AG20443 (cell line): ENCODE measurements around the gene RBFOX2.
A peak's percentile ranks its signal among the peaks of the same experiment; 100 is the strongest.

Experiments
- DNase-seq: peaks from one replicate; pipeline ENCODE4 v3.0.0; 2012; ENCODE audit warnings: low spot score, mixed read lengths

RBFOX2 gene

DNA sequence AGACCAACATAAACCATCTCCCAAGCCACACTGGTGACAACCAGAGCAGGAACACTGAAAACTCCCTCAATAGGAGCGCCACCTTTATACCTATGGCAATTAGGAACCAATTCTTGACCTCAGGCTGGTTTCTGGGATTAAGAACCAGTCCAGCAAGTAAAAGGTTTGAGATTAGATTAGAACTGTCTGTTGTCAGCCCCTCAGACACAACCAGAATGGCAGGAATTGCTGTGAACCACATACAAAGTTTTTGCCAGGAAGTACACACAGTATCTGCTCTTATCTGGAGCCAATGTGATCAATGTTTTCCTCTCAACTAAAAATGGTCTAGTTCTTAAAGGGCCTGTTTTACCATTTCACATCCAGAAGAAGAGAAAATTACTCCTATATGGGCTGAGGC lies 55.2 kb downstream of the RBFOX2 start:
- no peak for DNase-seq

DNA sequence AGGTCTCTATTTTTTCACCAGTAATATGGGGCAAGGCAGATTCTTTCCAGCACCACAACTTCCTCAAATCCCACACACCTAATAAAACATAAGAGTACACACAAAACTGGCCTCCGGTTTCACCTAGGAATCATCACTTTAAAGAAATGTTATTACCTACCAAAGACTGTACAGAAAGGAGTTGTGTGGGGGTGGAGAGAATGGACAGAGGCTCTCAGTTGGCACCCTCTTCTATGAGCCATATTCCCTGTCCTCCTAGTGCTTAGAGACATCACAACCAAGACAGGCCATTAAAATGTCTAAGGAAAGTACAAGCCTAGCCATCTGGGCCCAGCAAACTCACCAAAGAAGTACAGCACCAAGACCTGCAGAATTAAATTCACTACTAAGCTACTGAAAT lies 56.1 kb downstream of the RBFOX2 start:
- no peak for DNase-seq

DNA sequence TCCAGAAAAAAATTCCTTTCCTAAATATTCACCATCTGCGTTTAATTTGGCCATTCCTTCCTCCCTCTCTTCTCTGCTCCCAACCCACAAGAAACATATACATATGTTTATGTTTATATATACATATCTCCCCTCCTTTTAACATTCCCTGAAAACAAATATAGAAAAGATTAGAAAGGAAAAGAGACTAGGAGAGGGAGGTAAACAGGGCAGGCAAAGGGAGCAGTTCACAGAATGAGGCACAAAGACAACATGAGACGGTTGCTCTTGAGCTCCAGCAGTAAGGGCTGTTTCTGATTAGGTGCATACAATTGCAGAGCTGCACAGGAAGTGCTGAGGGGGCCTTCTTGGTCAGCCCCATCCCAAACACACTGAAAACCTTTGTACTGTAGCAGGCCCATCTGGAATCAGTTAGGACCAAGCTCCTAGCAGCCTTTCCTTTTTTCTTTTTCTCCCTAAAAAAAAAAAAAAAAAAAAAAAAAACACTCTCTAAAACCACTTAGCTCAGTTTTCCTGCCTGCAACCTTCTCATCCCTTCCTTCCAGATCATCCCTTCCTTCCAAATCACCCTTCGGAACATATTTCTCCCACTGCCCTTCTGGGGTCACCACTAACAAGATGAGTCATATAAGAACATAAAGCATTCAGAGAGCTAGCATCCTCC lies 57.0 kb downstream of the RBFOX2 start:
- DNase-seq: peak; percentile 77

DNA sequence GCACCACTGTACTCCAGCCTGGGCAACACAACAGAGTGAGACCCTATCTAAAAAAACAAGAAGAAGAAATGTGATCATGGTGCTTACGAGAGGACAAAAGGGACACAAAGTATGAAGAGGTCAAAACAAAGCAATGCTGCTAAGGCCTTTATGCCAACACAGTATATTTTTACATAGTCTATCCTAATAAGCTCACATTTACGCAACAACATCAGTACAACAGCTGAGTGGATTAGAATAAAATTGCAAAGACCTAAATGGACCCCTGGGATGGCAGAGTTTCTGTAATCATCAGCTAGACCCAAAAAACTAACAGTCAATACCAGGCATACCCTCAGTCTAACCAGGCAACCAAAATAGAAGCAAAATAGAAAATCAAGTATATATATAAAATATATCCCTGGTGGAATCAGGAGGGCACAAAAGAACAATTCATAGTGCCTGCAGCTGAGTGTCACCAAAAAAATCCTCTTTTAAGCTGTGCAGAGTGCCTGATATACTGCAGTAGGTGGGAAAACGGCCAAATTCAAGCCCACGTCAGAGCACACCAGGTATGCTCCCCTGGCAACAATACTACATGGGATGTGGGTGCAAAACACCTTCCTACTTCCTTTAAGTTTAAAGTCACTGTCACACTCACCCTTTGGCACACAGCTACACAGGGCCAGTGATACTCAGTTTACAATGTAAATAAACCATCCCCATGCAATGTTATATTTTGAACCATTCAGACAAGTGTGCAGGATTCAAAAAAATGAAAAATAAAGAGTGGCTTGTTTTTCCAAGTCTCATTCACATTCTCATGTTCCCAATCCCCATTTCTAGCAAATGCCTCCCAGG lies 57.8 kb downstream of the RBFOX2 start:
- DNase-seq: no peak

DNA sequence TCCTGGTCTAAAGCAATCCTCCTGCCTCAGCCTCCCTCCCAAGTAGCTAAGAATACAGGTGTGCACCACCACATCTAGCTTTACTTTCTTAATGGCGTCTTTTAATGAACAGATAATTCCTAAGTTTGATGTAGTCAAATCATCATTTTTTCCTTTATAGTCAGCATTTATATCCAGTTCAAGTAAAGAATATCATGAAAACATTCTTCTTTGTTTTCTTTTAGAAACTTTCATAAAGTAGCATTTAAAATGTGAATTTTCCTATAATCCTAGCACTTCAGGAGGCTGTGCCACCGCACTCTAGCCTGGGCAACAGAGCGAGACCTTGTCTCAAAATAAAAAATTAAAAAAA lies 61.6 kb downstream of the RBFOX2 start:
- DNase-seq: no peak

DNA sequence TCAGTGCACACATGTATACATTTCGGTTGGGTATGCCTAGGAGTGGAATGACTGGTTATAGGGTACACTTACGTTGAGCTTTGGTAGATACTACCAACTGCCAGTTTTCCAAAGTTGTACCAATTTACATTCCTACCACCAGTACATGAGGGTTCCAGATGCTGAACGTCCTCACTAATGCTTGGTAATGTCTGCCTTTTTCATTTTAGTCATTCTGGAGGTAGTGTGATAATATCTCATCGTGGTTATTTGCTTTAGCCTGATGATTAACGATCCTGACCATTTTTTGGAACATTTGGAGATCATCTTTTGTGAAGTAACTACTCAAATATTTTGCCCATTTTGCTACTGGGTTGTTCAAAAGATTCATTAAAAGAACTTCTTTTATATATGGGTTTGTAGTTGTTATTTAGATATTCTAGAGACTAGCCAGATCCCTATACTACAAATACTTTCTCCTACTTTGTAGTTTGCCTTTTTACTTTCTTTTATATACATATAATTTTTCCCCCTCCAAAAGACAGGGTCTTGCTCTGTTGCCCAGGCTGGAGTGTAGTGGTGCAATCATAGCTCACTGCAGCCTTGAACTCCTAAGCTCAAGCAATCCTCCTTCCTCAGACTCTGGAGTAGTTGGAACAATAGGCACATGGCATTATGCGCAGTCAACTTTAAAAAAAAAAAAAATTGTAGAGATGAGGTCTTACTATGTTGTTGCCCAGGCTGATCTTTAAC lies 62.1 kb downstream of the RBFOX2 start:
- DNase-seq: peak; percentile 46

DNA sequence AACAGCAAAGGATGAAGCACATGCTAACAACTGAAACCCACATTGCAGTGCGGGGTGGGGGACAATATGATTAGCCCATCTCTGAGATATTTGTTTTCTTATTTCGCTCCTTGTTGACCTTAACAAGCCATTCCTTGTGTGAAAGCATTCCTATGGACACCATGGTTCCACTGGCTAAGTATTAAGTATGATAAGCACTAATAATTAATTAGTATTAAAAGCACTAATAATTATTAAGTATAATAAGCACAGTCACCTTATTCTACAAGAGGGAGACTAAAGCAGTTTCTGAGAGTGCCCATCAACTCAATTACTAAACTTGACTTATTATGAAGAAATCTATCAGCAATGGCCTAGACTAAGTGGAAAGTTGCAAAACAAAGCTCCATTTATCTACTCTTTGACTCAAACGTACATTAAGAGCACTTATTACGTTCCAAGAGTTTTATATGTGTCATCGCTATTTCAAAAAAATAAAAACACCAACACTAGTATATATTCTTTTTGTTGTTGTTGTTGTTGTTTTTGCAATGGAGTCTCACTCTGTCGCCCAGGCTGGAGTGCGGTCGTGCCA lies 65.3 kb downstream of the RBFOX2 start:
- DNase-seq: no peak

DNA sequence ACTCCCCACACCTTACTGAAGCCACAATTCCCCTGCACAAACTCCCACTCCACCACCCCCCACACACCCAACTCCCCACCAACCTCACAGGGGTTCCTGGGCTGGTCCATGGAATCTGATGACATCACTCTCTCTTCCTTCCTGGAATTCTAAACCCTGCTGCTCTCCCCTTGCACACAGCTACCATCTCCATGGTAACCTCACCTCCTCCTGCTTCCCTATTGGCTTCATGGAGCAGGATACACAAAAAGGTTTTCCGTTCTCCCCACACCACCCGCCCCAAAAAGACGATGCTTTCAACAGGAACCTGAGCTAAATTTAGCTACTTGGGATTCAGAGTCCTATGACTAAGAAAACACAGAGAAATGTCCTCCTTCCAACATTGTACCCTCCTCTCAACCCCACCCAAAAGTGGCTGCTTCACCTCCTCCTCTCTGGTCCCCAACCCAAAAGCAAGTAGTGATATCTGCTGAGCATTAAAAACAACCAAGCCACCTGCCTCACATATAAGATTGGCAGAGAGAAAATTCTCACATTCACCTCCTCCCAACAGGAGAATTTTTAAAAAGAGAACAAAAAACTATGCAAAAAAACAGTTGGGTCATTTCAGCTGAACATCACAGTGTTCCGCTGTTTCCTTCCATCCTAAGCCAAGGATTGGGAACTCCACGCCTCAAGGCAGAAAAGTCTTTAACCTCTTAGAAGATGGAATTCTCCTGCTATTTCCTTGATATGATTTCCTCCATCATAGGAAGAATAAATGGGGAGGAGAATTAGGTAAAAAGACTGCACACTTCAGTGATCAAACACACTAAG lies 66.9 kb downstream of the RBFOX2 start:
- peak; percentile 82 for DNase-seq

DNA sequence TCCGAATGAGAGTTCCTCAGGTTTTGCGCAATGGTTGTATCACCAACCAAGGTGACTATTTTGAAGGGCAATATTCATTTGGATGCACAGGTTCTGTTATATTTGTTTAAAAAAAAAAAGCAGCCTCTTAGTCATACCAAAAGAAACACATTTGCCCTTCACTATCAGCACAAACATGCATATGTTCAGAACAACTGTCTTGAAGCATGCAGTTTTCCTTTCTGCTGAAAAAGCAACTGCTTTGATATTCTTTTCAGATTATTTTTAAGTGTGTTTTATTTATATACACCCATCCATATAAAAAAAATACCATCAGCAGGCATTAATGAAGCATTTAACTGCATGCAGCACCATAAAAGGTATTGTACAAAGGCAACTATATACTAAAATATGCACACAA lies 67.8 kb downstream of the RBFOX2 start:
- no peak for DNase-seq

DNA sequence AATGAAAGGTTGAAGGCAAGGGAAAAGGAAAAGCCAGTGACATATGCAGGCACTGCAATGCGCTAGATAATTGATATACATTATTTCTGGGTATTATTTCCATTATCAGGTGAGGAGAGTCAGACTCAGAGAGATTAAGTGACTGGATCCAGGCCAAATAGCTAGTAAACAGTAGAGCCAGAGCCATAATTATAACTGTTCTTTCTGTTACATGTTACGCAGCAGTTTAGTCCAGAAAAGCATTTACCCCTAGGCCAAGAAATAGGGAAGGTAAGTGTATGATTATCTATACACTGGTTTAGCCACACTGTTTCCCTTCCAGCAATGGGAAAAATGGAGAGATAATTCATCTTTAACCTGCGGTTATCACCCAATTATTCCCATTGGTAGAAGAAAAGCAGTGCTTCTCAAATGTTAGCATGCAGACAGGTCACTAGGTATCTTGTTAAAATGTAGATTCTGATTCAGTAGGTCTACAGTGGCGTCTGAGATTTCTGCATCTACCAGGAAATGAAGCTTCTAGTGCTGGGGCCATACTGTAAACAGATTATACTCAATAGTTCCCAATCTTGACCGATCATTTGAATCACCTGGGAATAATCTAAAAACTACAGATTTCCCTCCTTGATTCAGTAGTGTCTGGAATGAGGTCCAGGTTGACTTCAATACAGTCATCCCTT lies 69.4 kb downstream of the RBFOX2 start:
- DNase-seq: no peak

DNA sequence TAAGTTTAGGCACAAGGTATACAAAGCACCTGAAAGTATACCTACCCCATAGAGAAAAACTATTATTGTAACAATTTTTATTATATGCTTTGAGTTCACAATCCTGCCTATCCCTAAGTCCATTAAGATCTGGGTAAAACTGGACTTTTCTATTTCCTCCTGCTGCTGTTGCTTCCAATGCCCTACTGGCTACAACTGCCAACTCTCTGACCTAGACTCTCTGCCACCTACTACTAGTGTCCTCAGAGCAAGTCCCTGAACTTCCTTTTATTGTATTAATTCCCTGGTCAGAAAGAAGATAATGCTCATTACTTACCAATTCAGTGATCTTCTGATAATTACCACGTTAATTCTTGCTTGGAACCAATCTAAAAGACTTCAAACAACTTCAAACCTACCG lies 70.3 kb downstream of the RBFOX2 start:
- no peak for DNase-seq

DNA sequence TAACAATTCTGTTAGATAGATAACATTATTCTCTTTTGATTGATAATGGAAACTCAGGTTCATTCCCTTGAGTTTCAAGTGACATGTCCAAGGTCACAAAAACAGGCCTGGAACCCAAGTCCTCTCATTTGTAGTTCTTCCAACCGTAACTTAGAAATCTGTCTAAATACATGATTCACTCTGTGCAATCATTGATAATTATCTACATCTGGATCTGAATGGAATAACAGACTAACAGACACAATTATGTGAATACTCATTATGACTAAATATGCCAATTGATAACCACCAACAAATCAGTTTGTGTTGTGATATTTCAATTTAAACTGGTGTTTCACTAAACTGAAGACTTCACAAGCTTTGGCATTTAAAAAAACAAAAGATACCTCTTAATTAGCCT lies 71.0 kb downstream of the RBFOX2 start:
- DNase-seq: no peak

DNA sequence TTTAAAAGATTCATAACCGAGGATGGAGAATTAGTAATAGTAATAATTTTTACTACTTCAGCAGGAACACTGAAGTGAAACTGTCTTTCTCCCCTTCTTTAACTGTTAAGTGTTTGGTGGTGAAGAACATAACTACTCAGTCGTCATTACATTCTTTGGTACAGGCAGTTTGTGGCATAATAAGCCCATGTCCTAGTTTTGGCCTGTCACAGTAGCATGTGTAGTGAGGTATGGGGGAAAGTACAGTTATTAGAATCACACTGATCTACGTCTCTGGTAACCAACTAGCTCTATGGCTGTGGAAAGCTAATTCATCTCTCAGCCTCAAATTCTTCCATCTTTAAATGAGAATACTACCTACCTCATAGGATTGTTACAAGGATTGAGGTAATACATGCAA lies 71.8 kb downstream of the RBFOX2 start:
- no peak for DNase-seq

DNA sequence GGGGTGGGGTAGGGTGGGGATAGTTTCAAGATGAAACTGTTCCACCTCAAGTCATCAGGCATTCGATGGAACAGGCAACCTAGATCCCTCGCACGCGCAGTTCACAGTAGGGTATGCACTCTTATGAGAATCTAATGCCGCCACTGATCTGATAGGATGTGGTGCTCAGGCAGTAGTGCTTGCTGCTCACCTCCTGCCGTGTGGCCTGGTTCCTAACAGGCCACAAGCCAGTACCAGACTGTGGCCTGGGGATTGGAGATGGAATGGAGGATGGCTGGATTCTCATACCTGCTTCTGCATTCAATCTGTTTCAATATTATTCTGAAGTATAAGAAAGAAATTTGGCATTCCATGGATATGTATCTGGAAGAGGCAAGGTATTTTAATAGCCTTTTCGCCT lies 73.1 kb downstream of the RBFOX2 start:
- DNase-seq: no peak

DNA sequence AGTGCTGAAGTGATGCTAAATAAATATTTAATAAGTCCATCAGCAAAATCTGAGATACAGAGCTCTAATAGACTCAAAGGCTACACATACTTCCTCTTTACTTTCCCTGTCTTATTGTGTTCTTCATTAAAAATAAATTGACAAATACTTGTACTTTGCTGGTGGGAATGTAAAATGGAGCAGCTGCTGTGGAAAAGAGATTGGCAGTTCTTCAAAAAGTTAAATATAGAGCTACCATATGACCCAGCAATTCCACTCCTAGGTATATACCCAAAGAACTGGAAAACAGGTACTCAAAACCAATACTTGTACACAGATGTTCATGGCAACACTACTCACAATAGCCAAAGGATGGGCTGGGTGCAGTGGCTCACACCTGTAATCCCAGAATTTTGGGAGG lies 76.0 kb downstream of the RBFOX2 start:
- no peak for DNase-seq

DNA sequence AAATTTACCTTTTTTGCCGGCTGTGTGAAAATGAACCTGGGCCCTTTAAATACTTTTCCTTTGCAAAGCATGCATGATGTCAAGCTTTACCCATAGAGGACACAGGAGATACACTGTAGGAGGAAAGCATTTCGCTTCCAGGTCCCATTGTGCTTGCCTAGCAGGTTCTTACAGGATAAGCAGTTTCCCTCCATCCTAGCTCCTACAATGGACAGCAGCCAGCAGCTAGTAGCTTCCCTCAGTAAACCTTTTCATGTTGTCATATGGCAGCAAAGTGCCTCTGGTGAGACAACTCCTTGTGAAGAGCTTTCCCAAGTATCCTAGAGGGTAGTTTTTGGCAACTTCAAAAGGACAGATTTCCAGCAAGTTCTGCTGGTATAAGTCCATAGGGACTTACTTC lies 78.4 kb downstream of the RBFOX2 start:
- DNase-seq: no peak

DNA sequence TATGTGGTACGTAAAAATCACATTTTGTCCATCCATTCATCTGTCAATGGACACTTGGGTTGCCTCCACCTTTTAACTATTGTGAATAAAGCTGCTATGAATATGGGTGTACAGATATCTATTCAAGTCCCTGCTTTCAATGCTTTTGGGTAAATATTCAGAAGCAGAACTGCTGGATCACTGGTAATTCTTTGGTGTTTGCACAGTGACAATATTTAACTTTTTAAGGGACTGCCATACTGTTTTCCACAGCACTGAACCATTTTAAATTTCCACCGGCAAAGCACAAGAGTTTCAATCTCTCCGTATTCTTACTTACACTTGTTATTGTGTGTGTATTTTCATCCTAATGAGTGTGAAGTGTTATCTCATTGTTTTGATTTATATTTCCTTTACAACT lies 79.4 kb downstream of the RBFOX2 start:
- no peak for DNase-seq

DNA sequence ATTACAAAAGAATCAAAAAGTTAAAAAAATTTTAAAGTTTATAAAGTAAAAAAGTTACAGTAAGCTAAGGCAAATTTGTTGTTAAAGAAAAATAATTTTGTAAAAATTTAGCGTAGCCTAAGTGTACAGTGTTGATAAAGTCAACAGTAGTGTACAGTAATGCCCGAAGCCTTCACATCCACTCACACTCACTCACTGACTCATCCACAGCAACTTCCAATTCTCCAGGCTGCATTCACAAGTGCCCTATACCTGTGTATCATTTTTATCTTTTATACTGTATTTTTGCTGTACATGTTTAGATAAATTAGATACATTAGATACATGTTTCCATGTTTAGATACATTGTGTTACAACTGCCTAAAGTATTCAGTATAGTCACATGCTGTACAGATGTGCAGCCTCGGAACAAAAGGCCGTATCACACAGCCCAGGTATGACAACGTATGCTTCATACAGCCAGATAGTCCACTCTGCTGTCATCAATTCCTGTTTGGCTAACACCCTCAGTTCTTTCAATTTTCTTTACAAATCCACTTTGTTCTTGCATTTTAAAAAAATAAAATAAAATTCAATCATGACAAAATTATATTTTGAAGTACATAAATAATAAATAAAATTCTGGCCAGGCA lies 80.7 kb downstream of the RBFOX2 start:
- DNase-seq: no peak

DNA sequence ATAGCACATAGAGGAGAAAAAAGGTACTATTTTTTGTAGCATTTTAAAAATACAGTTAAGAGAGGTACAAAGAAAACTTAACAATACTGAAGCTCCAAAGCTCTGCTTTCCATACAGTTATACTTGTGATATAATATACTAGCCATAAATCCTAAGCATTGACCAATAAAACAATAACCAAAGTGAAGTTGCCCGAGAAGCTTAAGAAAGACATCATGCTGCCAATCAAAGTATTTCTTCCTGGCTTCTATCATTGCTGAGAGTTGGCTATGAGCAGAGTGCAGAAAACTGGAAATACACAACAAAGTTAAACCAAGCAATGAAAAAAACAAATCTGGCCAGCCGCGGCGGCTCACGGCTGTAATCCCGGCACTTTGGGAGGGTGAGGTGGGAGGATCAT lies 84.2 kb downstream of the RBFOX2 start:
- DNase-seq: no peak

DNA sequence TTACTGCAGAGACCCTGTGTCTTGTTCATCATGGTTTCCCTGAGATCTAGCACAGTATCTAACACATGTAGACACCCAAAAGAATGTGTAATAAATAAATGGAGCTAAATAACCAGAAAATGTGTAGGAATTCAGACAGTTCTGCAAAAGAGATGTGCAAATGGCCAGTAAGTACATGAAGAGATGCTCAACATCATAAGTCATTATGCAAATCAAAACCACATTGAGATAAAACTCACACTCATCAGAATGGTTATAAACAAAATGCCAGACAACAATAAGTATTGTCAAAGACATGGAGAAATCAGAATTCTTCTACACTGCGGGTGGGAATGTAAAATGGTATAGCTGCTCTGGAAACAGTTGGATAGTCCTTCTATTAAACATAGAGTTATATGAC lies 88.5 kb downstream of the RBFOX2 start:
- DNase-seq: no peak

DNA sequence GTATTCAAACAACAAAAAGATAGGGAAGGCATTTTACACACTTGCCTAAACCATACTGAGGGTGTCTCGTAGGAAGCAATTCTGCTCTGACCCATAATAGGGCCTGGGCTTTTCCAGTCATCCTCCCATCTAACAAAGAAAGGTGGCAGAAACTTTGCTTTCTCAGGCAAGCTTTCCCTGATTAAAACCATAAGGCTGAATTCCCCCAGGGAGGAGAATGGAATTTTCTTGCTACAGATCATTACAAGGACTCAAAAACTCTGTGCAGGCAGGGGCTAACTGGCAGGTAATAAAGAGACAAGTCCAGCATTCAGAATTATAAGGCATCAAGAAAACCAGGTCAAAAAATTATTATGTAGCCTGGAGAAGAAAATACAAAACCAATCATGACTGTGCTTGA lies 90.4 kb downstream of the RBFOX2 start:
- peak; percentile 20 for DNase-seq
